Prostate gland (tissue), 2 donors: Measurements from ENCODE around the gene TMEM232.

ENCODE experiments used
- POLR2AphosphoS5 ChIP-seq: sonication (generic); formaldehyde crosslinking; IDR thresholded peaks from one replicate; pipeline ENCODE4 v1.6.1; 2017; ENCODE audit warnings: antibody characterized with exemption
- TF ChIP-seq, protein P1 (sequence below), 4 experiments: fragments of 200-600 bp in 2 of 4; fragments of 450-650 bp in 2 of 4; sonication (generic) in 2 of 4; IDR thresholded peaks; 1 replicate in 3 of 4; 2 replicates in 1 of 4; pipeline ENCODE4 v1.5.1; 2016 to 2019; ENCODE audit warnings: antibody characterized with exemption in 4 of 4, mild to moderate bottlenecking in 2 of 4, moderate library complexity in 2 of 4

DNA sequence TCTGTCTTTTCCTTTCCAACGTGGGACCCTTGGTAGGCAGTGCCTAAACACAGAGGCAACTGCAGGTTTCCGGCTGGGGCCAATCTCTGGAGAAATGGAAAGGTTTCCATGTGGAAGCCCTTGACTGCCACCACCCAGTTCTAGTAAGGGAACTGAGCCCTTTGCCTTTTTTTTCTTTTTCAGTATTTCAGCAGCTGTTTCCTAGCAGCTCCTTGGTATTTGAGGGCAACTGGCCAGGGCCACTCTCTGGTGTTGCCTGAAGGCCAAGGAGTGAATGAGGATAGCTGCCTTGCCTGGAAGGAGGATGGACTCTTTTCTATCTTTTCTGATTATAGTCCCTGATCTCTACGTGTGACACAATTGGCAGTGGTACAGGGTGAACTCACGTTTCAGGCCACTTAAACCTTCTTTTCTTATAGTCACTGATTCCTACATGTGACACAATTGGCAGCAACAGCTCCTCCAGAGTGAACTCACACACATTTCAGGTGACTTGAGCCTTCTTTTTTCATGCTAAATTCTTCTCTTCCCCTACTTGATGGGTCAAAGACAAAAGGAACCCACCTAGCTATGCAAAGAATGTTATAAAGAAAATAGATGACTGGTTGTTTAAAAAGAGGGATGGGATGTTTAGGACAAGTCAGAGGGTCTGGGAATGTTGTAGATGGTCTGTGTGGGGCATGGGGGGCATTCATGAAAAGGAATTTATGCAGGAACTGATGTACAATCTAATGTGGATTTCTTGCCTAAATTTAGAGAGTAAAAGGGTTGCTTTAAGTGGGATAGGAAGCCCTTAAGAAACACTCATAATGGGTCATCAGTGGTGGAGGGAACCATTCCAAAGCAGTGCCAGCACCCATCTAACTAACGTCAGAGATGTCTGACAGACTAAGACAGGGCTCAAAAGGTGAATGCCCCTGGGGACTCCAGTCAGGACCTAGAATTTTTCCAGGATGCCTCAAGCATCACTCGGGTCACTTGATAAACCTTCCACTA lies 190.1 kb downstream of the TMEM232 start:
- TF ChIP-seq, protein P1, sequence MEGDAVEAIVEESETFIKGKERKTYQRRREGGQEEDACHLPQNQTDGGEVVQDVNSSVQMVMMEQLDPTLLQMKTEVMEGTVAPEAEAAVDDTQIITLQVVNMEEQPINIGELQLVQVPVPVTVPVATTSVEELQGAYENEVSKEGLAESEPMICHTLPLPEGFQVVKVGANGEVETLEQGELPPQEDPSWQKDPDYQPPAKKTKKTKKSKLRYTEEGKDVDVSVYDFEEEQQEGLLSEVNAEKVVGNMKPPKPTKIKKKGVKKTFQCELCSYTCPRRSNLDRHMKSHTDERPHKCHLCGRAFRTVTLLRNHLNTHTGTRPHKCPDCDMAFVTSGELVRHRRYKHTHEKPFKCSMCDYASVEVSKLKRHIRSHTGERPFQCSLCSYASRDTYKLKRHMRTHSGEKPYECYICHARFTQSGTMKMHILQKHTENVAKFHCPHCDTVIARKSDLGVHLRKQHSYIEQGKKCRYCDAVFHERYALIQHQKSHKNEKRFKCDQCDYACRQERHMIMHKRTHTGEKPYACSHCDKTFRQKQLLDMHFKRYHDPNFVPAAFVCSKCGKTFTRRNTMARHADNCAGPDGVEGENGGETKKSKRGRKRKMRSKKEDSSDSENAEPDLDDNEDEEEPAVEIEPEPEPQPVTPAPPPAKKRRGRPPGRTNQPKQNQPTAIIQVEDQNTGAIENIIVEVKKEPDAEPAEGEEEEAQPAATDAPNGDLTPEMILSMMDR (IDR thresholded peaks at IDR 0.05), result no peak
- TF ChIP-seq POLR2AphosphoS5, result no peak
